ENCODE data around the gene GBX2.

Gene GBX2

GRCh38 chr2:236180831-236181453, 12.8 kb upstream of the GBX2 start:
- peak; percentile 73 for DNase-seq (ENCODE audit: low spot score)

- peak; percentile 77 for DNase-seq (ENCODE audit: low spot score)
Observed at GRCh38 chr2:236180076-236180816, 12.1 kb upstream of the GBX2 start.

GRCh38 chr2:236179236-236180075, 11.3 kb upstream of the GBX2 start:
- no peak for DNase-seq (ENCODE audit: low spot score)

GRCh38 chr2:236178890-236179235, 10.7 kb upstream of the GBX2 start:
- DNase-seq (ENCODE audit: low spot score), result no peak

- no peak for DNase-seq (ENCODE audit: low spot score)
Observed at GRCh38 chr2:236177967-236178889, 10.0 kb upstream of the GBX2 start.

- no peak for DNase-seq (ENCODE audit: low spot score)
Observed at GRCh38 chr2:236177604-236177966, 9.4 kb upstream of the GBX2 start.

- no peak for DNase-seq (ENCODE audit: low spot score)
Observed at GRCh38 chr2:236176951-236177350, 8.8 kb upstream of the GBX2 start.

- no peak for DNase-seq (ENCODE audit: low spot score)
Observed at GRCh38 chr2:236176417-236176816, 8.2 kb upstream of the GBX2 start.

GRCh38 chr2:236175548-236176150, 7.5 kb upstream of the GBX2 start:
- DNase-seq (ENCODE audit: low spot score), result peak; percentile 23

GRCh38 chr2:236173729-236174607, 5.8 kb upstream of the GBX2 start:
- DNase-seq (ENCODE audit: low spot score), result no peak

- DNase-seq (ENCODE audit: low spot score), result no peak
Observed at GRCh38 chr2:236173036-236173728, 5.0 kb upstream of the GBX2 start.

GRCh38 chr2:236172255-236173035, 4.3 kb upstream of the GBX2 start:
- no peak for DNase-seq (ENCODE audit: low spot score)

GRCh38 chr2:236171680-236172254, 3.6 kb upstream of the GBX2 start:
- no peak for DNase-seq (ENCODE audit: low spot score)

GRCh38 chr2:236171181-236171679, 3.0 kb upstream of the GBX2 start:
- no peak for DNase-seq (ENCODE audit: low spot score)

- DNase-seq (ENCODE audit: low spot score), result no peak
Observed at GRCh38 chr2:236170590-236171165, 2.5 kb upstream of the GBX2 start.

GRCh38 chr2:236169741-236170589, 1.8 kb upstream of the GBX2 start:
- DNase-seq (ENCODE audit: low spot score), result no peak

- DNase-seq (ENCODE audit: low spot score), result no peak
Observed at GRCh38 chr2:236169151-236169721, 1.1 kb upstream of the GBX2 start.
